ENCODE measurements around the gene KIRREL3.

DNA sequence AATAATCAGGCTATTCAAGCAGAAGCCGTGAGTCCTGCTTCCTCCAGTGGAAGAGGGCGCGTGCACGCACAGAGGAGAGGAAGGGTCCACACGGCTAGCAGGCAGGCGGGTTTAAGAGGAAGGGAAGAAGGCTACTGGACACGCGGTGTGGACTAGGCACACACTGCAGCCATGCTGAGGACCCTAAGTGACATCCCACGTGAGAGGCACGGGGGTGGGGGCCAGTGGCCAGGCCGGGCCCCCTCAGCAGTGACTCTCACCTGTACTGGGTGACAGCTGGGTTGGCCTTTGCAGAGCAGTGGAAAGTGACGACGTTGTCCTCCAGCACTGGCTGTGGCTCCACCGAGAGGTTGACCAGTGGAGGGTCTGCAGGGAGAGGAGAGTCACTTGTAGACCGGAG, 544.5 kb downstream of the KIRREL3 start:
- no peak for TF ChIP-seq GATA3 (IDR thresholded peaks at IDR 0.05; ENCODE audit: low read depth, low read length)
- no peak for TF ChIP-seq GATA2 (IDR thresholded peaks at IDR 0.05; ENCODE audit: low read depth, low read length)
